Measurements from ENCODE around the gene GALNT17.
"Not testable (repeated sequence)": the region's sequence is repeated elsewhere in the genome, so short reads cannot be mapped to it uniquely, and the experiment has no call there.

Gene GALNT17

DNA sequence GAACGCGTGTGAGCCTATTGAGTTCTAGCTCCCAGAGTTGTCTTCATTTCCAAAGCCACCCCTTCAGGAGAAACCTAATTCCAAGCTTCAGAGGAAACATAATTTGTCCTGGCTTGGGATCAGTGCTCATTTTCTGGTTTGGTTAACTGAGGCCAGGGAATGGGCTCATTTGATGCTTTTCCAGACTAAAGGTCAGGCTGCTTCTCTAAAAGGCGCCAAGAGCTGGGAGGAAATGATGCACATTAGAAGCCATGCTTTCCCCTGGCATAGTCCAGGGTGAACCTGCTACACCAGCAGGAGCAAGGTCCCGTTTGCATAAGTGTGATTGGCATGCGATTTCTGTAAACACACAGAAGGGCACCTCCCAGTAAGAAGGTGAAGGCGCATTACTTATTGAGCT lies 435.0 kb downstream of the GALNT17 start:
- DNase-seq = no peak

DNA sequence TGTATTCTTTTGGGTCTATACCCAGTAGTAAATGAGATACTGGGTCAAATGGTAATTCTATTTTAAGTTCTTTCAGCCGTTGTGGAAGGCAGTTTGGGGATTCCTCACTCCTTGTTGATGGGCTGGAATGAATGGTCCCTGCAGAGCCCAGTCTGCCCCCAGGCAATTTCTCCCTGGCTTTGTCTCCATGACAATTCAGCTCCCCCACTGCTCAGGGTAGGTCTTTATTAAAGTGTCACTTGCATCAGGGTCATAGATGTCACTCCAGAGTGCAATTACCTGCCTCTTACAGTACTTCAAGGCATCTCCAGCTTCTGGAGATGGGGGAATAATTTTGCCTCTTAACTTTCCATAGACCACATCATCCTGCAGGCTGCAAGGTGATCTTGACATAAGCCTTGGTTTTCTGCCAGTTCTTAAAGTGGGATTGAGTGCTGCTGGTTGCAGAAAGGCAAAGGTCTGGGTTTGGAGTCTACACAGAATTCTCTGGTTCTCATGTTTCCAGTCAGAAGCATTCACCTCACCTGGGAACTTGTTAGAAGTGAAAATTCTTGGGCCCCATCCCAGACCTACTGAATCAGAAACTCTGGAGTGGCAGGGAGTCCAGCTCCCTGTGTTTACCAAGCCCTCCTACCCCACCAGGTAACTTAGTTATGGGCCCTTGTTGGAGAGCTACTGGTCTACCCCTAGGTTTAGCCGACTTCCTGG lies 442.4 kb downstream of the GALNT17 start:
- DNase-seq = no peak

- DNase-seq = no peak
These were observed 448.1 kb downstream of the GALNT17 start for GRCh38 chr7:71580027-71580426.

DNA sequence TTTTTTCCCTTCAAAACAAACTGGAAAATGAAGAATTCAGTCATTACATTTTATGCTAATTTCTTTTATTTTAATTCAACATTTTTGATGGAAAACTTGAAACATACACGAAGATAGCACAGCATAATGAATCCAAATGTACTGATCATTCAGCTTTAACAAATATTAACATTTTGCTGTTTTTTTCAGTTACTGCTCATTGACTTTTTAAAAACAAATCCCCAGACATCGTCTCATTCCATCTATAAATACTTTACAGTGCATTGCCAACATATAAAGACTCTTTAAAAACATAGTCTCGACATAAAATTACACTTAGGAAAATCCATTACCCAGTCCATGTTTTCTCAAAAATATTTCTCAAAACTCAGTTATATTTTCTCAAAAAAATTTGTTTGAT lies 452.3 kb downstream of the GALNT17 start:
- DNase-seq = no peak

GRCh38 chr7:71591876-71592275 lies 459.9 kb downstream of the GALNT17 start:
- DNase-seq = no peak

GRCh38 chr7:71592388-71592787 lies 460.4 kb downstream of the GALNT17 start:
- not testable (repeated sequence) for DNase-seq

DNA sequence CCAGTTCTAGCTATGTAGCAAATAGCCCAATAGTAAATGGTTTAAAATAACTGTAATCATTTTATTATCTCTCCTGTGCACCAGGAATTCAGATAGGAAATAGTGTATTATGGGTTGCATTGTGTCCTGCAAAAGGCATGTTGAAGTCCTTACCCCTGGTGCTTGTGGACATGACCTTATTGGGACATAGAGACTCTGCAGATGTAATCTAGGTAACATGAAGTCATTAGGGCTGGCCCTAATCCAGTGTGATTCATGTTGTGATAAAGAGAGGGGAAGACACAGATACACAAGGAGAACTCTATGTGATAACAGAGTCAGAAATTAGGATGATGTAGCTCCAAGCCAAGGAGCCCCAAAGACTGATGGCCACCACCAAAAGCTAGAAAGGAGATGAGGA lies 462.8 kb downstream of the GALNT17 start:
- DNase-seq = no peak

- no peak for DNase-seq
These were observed 463.2 kb downstream of the GALNT17 start for GRCh38 chr7:71595176-71595575.

GRCh38 chr7:71598553-71598952 lies 466.6 kb downstream of the GALNT17 start:
- DNase-seq = no peak

GRCh38 chr7:71601851-71602250 lies 469.9 kb downstream of the GALNT17 start:
- no peak for DNase-seq

DNA sequence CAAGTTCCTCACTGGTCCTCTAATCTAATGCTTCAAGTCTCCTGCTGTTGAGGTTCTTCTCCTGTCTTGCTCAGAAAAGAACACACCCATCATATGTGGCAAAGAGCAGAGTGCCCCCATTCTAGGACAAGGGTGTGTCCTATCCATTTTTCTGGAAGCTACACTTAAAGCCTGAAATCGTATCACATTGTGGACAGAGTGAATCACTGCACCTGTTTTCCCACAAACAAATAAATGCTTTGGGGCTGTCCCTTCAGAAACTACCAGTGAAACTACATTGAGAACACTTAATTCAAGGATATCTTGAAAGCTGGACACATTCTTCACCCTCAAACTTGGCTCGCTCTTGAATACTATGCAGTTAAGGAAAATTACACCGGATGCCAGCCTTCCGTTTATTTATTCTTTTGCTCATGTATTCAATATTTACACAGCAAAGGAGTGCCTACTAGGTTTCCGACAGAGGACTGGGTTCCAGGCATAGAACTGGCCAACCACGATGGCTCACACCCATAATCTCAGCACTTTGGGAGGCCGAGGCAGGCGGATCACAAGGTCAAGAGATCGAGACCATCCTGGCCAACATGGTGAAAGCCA lies 473.0 kb downstream of the GALNT17 start:
- no peak for DNase-seq

GRCh38 chr7:71611986-71612385 lies 480.0 kb downstream of the GALNT17 start:
- DNase-seq = no peak

- no peak for DNase-seq
These were observed 481.0 kb downstream of the GALNT17 start for GRCh38 chr7:71612911-71613310.

GRCh38 chr7:71613313-71613712 lies 481.4 kb downstream of the GALNT17 start:
- DNase-seq = no peak

GRCh38 chr7:71615017-71615416 lies 483.1 kb downstream of the GALNT17 start:
- DNase-seq = no peak

- DNase-seq = no peak
These were observed 484.3 kb downstream of the GALNT17 start for GRCh38 chr7:71616217-71616616.

GRCh38 chr7:71618278-71618677 lies 486.3 kb downstream of the GALNT17 start:
- no peak for DNase-seq

- DNase-seq = no peak
These were observed 493.6 kb downstream of the GALNT17 start for GRCh38 chr7:71625545-71625944.

DNA sequence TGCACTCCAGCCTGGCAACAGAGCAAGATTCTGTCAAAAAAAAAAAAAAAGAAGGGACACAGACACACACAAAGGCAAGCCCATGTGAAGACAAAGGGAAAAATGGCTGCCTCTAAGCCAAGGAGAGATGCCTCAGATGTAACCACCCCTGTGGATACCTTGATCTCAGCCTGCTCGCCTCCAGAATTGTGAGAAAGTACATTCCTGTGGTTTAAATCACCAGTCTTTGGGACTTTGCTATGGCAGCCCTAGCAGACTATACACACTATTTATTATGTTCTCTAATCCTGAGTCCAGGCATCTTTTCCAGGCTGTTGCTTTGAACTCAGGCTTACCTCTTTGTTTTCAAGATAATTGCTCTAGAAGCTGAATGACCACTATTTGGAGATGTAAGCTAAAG lies 494.3 kb downstream of the GALNT17 start:
- no peak for DNase-seq

- no peak for DNase-seq
These were observed 495.7 kb downstream of the GALNT17 start for GRCh38 chr7:71627651-71628050.

GRCh38 chr7:71630516-71630915 lies 498.6 kb downstream of the GALNT17 start:
- no peak for DNase-seq

DNA sequence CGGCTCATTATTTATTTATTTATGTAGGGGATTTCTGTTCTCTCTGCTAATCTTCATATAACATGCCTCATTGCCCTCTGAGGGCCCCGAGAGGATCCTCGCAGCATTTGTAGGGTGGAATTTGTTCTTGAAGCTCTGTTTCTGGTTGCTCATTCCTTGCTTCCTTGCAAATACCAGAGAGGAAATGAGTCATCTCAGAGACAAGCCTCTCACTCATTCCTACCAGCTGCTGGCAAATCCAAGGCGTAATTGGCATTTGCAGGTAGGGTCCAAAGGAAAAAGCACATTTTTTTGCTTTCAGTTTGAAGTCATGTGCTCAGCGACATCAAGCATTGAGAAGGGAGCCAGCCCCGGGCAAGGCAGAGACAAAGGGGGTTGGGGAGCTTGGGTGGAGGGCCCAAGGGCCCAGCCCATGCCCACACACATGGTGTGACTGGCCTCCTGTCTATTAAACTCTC lies 501.6 kb downstream of the GALNT17 start:
- no peak for DNase-seq

DNA sequence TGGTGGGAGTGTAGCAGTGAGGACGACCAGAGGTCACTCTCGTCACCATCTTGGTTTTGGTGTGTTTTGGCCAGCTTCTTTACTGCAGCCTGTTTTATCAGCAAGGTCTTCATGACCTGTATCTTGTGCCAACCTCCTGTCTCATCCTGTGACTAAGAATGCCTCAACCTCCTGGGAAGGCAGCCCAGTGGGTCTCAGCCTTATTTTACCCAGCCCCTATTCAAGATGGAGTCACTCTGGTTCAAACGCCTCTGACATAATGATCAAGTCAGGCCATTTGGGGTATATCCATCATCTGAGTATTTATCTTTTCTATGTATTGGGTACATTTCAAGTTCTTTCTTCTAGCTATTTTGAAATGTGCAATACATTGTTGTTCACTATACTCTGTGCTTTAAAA lies 503.9 kb downstream of the GALNT17 start:
- not testable (repeated sequence) for DNase-seq

- DNase-seq = no peak
These were observed 504.4 kb downstream of the GALNT17 start for GRCh38 chr7:71636329-71636728.

- no peak for DNase-seq
These were observed 505.6 kb downstream of the GALNT17 start for GRCh38 chr7:71637578-71637977.

All from OCI-M1 (cell line).